Measurements from ENCODE around the gene LHX3. TPM values are rescaled to one million over a fixed set of nuclear protein-coding genes. Genes with fewer than 3 reads are reported as not detected.

The LHX3 gene
- total RNA-seq, 1 experiment from 2014 or later: not detected

GRCh38 chr9:136250676-136251075 is 45.7 kb upstream of the LHX3 start:
- Histone ChIP-seq H4K8ac (replicated peaks; ENCODE audit: insufficient read length, low read depth, low read length) (no peak overlapping the region), H3K9ac (ENCODE audit: extremely low read depth, insufficient read length, low read length) (no peak overlapping the region), H2BK120ac (ENCODE audit: low read depth, low read length, poor library complexity, severe bottlenecking) (no peak overlapping the region), H3K14ac (ENCODE audit: insufficient read depth, low read length) (no peak overlapping the region), H3K79me2 (ENCODE audit: insufficient read depth, low read length) (no peaks in the 10 kb centered on the region), H4K91ac (ENCODE audit: insufficient read length, low read depth, low read length) (no peak overlapping the region), H2AFZ (ENCODE audit: low read length) (no peak overlapping the region), H2AK5ac (ENCODE audit: insufficient read length, low read length) (no peak overlapping the region), H3K9me3 (ENCODE audit: control insufficient read depth, low read depth, low read length) (no peaks in the 10 kb centered on the region), H2BK20ac (ENCODE audit: low read depth, low read length, poor library complexity, severe bottlenecking) (no peak overlapping the region), H3K23me2 (ENCODE audit: insufficient read length, low read depth, low read length, poor library complexity, severe bottlenecking) (no peaks in the 10 kb centered on the region), H3K4ac (ENCODE audit: low read depth, low read length) (no peak overlapping the region), H3K56ac (ENCODE audit: insufficient read length, low read depth, low read length) (no peak overlapping the region), H2BK15ac (ENCODE audit: low read depth, low read length) (no peak overlapping the region), H3K4me2 (ENCODE audit: insufficient read depth, insufficient read length, low read length) (no peak overlapping the region), H3T11ph (ENCODE audit: low read length) (no peak overlapping the region), H3K79me1 (ENCODE audit: insufficient read depth, low read depth, low read length, poor library complexity, severe bottlenecking) (no peaks in the 10 kb centered on the region), H2BK12ac (ENCODE audit: insufficient read length, low read depth, low read length) (no peak overlapping the region), H3K4me1 (ENCODE audit: insufficient read depth, low read length) (no peaks in the 10 kb centered on the region), H3K23ac (ENCODE audit: insufficient read length, low read depth, low read length) (no peak overlapping the region), H2BK5ac (ENCODE audit: insufficient read length, low read length) (no peak overlapping the region), H3K27me3 (ENCODE audit: insufficient read depth, low read length) (no peaks in the 10 kb centered on the region), H3K18ac (ENCODE audit: insufficient read length, low read depth, low read length) (no peak overlapping the region), H4K5ac (ENCODE audit: insufficient read length, low read depth, low read length) (no peak overlapping the region), H3K27ac (ENCODE audit: insufficient read length, low read depth, low read length) (no peak overlapping the region), H4K20me1 (ENCODE audit: control insufficient read depth, insufficient read depth, insufficient read length) (no peaks in the 10 kb centered on the region)
- Mint-ChIP-seq H3K27ac (peak overlapping the region in 1 of 3 experiments; percentile 62; a peak in 1 of 7 replicates), H3K4me1 (peaks cover 11 to 29% of the 10 kb centered on the region in 2 experiments), H3K4me3 (no peak overlapping the region), H3K9me3 (no peaks in the 10 kb centered on the region; a peak in 1 of 5 replicates), H3K36me3 (ENCODE audit: insufficient read depth in 1 of 3, low read depth in 3 of 3) (no peaks in the 10 kb centered on the region), H3K27me3 (ENCODE audit: low read depth) (peaks cover 18% of the 10 kb centered on the region)
- DNase-seq: no peak
- no peak for TF ChIP-seq CTCF (conservative IDR thresholded peaks at IDR 0.05)
- no CpG with 5 or more reads among the region's 10 CpGs for WGBS (ENCODE audit: extremely low coverage, insufficient read length, low lambda C conversion rate)

Measured in H9 (cell line).